GM21786 (cell line): Measurements from ENCODE around the gene MIOX.

ENCODE experiments used
- ATAC-seq: cut with Tn5 transposase; IDR thresholded peaks from one replicate; pipeline ENCODE4 v1.9.1; 2021; ENCODE audit not compliant: unreplicated experiment

Gene MIOX

DNA sequence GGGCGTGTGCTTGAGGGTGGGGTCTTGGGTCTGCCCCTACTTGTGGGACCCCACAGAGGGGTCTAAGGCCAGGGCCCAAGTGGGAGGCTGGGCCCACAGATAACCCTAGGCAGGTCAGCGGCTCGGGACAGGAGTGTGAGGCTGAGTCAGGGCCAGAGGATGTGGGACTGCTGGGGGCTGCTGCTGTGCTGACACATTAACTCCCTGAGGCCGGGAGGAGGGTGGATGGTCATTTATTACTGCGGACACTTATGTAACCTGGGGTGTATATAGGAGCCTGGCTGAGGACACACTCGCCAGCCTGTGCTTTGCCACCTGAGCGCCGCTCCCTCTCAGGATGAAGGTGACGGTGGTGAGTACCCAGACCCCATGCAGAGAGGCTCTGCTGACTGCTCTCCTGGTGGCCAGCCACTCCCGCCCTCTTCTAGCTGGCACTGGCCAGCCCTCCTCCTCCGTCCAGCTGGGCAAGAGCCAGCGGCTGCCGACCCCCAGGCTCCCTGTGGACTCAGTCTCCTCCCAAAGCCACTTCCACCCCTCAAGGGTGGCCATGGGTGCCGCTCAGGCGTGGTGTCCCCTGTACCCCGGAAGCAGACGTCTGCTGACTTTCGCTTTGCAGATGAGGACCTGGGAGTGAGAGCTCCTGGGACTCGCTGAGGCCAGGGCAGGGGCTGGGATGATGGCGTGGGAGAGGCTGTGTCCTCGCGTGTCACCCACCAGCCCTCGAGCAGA, at the start of gene MIOX:
TSS of gene MIOX (plus strand) at position 299 of the 729 bp plus-strand sequence. CDS start at position 338, 39 bp downstream.
- ATAC-seq: no peak

DNA sequence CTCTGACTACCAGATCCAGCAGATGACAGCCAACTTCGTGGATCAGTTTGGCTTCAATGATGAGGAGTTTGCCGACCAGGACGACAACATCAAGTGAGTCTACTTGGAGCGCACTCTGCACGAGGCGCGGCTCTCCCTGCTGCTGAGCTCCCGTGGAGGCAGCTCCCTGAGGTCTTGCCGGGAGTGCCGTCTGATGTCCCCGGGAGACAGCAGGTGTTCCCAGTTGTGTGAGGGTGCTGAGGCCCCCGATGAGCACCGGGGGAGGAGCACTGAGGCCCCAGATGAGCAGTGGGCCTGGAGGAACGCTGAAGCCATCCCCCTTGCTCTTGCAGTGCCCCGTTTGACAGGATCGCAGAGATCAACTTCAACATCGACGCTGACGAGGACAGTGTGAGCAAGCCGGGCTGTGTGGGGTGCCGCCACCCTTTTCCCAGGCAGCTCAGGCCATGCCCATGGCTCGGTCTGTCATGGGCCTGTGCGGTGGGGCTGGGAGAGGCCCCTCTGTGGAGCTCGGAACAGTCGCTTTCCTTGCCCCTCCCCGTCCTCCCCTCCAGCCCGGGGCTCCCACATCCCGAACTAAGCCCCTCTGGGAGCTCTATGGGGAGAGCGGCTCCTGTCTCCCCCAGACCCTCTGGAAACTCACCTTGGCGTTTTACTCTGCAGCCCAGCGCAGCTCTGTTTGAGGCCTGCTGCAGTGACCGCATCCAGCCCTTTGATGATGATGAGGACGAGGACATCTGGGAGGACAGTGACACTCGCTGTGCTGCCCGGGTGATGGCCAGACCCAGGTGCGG, 49.0 kb upstream of the MIOX start:
- ATAC-seq: no peak

DNA sequence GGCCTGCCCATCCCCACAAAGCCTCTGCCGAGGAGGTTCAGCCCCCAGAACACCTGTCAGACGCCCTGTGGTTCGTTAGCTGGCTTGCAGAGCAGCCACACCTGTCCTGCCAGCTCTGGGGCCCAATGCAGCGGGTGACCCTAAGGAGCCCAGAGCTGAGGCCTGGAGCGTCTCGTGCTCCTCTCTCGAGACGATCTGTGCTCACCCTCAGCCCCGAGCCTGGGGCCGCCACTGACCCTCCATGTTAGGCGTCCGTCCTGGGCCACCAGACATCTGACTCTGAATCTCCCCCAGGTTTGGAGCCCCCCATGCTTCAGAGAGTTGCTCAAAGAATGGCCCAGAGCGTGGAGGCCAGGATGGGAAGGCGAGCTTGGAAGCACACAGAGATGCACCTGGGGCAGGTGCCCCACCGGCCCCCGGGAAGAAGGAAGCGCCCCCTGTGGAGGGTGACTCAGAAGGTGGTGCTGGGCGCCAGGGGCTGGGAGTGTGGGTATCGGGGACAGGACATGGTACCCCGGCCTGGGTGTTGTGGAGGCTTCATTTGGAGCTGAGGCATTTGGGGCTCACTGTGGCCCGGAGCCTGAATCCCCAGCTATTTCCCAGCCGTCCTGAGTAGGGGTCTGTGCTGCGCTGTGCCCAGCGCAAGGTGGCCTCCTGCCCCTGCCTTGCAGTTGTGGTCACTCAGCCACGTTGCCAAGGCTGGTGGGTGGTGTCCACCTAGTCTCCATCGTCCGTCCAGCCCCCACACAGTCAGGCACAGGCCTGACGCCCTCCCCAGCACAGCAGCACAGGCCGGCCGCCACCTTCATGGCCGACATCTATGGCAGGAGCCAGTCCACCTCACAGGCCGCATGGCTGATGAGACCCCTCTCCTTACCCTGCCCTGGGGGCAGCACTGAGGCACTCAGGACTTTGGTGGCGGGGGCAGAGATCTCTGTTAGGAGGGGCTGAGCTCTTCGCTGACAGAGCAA, 48.1 kb upstream of the MIOX start:
- no peak for ATAC-seq

DNA sequence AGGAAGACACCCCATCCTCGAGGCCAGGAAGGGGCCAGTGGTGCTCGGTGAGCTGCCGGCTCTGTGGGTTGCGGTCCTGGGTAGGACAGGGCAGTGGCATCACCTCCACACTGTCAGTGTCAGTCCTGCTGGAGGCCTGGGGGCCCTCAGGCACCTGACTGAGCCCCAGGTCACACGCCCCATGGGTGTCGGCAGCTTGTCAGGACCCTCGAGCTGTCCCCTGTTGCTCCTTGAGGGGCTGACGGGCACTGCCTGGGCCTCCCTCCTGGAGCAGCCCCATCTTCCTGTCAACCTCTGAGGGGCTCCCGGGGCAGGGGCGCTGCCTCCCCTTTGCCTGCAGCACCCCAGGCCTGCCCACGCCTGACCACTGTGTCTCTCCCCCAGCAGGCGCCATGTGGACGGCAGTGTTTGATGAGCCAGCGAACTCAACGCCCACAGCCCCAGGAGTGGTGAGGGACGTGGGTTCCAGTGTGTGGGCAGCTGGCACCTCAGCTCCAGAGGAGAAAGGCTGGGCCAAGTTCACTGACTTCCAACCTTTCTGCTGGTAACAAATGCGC, 47.3 kb upstream of the MIOX start:
- no peak for ATAC-seq

DNA sequence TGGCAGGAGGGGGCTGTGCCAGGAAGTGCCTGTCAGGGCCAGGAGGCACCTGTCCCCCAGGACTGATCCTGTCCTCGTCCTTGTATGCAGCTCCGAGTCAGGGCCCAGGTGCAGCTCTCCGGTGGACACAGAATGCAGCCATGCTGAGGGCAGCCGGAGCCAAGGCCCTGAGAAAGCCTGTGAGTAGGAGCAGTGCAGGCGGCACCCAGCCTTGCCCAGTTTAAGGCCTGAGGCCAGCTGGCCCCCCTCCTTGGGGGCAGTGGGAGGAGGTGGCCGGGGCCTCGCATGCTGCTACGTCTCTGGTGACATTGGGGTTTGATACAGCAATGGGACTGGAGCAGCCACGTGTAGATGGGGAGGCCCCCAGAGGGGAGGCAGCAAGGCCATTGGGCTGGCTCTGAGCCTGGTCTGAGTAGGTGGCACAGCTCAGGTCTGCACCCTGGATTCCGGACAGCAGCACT, 46.8 kb upstream of the MIOX start:
- ATAC-seq: no peak

DNA sequence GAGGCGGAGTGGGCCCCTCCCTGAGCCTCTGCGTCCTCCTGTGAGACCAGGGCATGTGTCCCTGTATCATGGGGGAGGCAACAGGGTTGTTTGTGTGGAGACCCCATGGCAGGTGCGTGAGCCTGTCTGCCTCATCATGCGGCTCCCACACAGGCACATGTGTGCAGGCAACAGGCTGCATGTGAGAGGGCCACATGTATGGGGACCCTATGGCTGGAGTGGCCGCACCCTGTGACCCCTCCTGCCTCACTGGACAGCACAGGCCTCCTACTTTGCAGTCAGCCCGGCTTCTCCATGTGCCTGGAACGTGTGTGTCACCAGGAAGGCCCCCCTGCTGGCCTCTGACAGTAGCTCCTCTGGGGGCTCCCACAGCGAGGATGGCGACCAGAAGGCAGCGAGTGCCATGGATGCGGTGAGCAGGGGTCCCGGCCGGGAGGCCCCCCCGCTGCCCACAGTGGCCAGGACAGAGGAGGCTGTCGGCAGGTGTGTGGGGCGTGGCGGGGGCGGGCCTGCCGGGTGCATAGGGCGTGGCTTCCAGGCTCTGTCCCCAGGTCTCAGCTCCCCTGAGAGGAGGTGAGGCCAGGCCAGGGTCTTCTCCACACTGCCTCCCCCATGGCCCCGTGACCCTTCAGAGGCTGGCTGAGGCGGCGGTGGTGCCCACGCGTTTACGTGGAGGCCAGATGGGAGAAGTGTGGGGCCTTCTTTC, 46.0 kb upstream of the MIOX start:
- no peak for ATAC-seq

DNA sequence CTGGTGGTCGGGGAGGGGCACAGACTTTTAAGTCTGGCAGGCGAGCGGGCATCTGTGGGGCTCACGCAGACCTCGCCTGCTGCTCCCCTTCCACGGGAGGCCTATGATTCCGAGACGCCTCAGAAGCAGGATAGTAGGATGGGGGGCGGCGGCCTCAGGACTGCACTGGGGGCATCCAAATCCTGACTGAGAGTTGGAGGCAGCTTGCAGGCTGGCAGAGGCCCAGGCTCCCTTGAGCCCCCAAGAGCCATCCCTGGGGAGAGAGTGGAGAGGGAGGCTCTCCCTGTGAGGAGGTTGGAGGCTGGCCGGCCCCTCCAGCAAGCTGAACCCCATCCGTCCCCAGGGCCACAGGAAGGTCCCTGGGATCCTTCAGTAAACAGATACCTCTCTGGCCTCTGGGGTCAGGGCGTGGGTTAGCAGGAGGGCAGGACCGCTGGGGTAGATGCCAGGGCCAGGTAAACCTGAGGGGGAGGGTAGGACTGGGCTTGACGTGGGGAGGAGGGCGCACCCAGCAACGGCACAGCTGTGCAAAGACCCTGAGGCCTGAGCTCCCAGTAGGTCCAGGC, 45.1 kb upstream of the MIOX start:
- no peak for ATAC-seq

DNA sequence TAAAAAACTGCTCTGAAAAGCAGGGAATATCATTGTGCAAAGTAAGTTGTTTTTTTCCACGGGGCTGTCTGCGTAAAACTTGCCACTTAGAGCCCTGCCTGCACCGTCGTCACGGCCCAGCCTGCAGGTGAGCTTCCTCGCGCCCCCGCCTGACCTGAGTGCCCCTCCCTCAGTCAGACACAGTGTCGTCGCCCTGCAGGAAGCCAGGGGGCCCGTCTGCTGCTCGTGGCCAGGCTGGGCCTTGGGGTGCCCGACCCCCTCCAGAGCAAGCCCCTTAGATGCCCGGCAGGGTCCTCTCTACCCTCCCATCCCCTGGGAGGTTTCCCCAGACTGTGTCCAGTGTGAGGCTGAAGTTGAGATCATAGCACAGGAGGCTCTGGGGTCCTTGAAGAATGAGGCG, 43.5 kb upstream of the MIOX start:
- ATAC-seq: no peak

DNA sequence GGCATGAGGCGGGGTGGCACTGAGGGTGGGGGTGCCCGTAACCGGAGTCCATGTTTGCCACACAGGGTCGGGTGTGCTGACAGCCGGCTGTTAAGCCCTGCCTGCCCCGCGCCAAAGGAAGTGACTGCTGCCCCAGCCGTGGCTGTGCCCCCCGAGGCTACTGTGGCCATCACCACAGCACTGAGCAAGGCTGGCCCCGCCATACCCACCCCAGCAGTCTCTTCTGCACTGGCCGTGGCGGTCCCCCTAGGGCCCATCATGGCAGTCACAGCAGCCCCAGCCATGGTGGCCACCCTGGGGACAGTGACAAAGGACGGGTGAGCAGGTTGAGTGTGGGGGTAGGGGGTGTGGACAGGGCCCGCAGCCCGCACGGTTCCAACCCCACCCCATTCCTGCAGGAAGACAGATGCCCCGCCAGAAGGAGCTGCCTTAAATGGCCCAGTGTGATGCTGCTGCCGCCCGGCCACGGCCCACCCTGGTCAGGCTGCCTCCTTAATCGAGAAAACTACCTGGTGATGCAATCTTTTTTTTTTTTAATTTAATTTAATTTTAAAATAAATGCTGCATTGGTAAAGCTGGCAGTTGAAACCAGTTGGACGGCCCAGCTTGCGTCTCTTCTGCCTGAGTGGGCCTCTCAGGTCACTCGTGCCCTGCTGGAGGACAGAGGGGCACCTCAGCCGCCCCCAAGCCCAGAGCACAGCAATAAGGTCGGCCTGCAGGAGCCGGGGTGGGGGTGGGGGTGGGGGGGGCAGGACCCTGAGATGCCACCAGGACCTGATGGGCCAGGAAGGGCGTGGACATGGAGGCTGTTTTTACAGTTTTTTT, 42.6 kb upstream of the MIOX start:
- no peak for ATAC-seq

DNA sequence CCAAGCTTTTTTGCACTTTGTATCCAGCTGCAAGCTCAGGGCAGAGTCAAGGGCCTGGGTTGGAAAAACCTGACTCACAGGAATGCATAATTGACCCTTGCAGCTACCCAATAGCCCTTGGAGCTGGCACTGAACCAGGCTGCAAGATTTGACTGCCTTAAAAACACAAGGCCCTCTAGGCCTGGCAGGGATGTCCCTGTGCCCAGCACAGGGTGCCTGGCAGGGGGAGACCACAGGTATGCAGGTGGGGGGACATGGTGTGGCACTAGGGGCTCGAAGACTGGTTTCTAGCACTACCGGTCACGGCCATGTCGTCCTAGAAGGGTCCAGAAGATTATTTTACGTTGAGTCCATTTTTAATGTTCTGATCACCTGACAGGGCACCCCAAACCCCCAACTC, 42.0 kb upstream of the MIOX start:
- ATAC-seq: no peak

DNA sequence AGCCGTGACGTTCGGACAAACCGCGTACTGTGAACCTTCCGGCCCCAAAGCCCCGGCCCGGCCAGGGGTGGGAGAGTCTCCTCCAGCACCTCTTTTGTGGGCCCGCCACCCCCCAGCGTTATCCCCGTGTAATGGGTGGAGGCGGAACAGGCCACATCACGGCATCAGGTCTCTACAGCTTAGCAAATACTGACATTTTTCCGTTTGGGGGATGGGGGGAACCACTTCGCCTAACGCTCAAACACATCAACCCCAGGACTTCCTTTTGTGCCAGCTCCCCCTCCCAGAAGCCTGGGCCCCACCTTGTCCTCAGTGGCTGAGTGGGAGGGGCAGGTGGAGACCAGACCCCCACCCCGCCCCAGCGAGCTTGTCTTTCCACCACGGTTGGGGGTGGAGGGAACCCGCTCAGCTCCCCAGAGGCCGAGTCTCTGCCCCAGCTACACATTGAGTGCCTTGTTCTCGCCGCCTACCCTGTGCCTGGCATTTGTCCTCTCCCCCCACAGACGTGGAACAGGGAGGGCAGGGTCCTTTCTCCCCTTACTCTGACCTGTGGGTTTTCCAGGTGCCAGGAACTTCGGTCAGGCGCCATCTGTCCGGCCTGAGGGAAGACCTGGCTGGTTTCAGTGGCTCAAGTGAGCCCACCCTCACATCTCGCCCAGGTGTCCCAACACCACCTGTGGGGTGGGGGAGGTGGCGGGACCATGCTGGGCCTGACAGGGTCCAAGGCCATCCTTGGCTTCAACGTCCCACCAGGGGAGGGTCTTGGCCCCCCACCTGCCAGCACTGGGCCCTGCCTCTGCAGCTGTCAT, 41.4 kb upstream of the MIOX start:
- ATAC-seq: no peak

DNA sequence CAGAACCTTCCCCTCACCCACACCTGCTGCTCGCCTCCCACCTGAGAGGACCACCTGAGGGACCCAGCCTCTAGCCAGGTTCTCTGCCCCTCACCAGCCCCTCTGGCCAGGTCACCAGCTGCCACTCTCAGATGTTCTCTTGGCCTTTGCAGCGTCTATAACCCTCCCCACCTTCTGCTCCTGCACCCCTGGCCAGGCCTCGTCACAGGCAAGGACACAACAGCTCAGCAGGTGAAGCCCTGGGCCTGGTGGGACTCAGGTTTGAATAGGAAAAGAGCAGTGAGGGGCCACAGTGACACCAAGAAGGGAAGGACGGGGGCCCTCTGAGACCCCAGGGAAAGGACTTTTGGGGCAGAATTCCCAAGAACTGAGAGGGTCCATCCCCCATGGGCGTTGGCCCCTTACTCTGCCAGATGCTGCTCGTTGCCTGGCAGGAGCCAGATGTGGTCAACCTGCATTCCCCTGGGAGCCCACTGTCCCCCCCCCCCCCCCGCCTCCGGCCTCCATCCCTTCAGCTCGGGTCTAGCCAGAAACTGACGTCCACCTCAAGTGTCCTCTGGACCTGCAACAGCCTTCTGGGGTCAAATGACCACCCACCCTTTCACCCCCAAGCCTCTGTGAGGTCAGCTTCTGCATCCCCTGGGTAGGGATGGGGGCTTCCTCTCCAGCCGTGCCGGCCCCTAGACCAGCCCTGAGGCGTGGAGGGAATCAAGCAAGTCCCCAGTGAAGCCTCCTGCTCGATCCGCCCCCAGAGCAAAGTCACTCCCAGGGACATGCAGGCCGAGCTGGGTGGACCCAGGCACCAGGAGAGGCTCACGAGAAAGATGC, 40.6 kb upstream of the MIOX start:
- ATAC-seq: no peak

DNA sequence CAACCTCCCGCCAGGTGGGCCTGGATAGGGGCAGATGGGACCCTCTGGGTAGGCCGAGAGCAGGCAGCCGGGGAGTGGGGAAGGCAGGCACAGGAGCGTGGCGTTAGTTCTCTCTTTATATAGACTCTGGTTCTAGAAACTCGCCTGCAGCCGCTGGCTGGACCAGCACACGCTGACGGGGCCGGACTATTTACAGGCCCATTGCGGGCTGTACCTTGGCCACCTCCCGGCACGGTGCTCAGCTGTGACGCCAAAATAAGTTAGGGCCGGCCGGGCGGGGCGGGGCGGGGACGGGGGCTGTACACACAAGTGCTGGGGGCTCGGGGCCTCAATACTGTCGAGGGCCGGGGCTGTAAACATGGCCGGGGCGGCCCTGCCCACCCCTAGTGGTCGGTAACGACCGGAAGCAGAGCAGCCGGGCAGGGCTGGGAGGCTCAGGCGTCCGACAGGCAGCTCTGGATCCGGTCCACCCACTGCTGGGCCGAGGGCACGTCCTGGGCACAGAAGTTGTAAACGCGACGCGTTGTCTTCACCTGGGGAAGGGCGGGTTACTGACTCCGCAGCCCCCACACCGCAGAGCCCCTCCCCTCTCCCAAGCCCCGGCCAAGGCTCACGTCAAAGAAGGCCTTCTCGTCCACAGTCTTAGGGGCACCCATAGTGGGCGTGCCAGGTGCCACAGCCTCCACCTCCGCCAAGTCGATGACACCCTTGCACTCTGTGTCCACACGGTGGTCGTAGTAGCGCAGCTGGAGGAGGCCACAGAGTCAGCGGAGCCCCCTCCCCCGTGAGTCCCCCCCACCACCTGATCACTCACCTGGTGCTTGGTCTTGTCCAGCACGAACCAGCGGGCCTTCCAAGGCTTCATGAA, 39.7 kb upstream of the MIOX start:
- no peak for ATAC-seq

DNA sequence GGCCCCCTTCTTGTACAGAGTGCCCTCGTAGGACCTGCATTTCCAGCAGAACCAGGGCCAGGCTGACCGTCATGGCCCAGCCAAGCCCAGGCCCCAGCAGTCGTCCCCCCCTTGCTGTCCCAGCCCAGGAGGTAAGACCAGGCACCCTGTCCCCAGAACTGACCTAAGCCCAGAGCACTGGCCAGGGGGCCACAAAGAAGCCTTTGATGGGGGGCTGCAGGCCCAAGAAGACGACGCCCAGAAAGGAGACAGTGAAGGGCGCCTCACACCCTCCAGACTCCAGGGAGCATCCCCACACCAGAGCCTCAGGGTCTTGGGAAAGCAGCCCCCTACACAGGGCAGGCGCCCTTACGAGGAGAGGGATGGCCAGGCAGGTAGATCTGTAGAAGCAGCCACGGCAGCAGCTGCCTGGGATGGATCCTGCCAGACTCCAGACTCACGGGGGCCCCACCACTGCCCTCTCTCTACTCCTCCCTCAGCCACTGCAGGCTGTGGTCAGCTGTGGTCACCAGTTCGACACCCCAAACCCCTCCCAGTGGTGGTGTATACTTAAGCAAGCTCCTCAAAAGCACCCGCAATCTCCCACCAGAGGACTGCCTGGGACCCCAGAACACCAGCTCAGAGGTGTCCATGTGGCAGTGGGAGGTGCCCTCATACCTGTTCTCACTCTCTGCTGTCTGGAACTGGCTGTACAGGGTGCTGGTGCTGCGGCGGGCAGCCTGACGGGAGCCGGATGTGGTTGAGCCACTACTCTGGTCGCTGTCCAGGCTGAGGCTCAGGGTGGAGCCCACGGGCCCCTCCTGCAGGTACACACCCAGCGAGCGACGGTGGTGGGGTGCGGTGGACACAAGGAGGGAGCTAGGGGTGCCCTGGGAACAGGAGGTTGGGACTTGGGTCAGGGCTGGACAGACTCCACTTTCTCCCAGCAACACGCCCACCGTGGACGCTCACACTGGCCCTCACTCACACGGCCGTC, 38.8 kb upstream of the MIOX start:
- no peak for ATAC-seq

DNA sequence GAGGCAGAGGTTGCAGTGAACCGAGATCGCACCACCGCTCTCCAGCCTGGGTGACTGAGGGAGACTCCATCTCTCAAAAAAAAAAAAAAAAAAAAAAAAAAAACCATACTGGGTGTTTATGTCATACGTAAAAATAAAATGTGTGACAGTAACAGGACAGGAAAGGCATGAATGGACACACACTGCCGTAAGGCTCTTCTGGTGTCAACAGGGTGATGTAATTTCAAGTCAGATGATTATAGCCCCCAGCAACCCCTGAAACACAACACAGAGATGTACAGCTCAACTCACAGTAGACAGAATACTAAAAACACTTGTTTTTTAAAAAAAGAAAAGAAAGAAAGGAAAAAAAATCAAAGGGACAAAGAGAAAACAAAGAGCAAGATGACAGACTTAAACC, 34.0 kb upstream of the MIOX start:
- no peak for ATAC-seq
